K562 (cell line): ENCODE data around the gene MBNL2. TPM values are rescaled to one million over a fixed set of nuclear protein-coding genes. Genes with fewer than 3 reads are reported as not detected.
A peak's percentile ranks its signal among the peaks of the same experiment; 100 is the strongest.

Experiments used
- ATAC-seq: fragments of 200-7000 bp; cut with Tn5 transposase; 3 replicates; pipeline ENCODE4 v1.9.1; 2020; ENCODE audit warnings: moderate library complexity
- BruUV-seq: library from RNA; stranded (reverse); fragments of 400-500 nt; replicated peaks from 2 replicates; lab custom pipeline; 2021; lab: Mats Ljungman, UMichigan
- CTCF ChIA-PET: fragments of 300-600 bp; formaldehyde crosslinking; extraction: SDS; loops from one replicate; lab custom pipeline; 2021; ENCODE audit warnings: low intra/inter-chr PET ratio; lab: Yijun Ruan, JAX
- POLR2A ChIA-PET: fragments of 300-600, 350-650 bp; sonication (Branson Sonifier 250); formaldehyde crosslinking; extraction: SDS; loops from one replicate; lab custom pipeline; 2021; ENCODE audit warnings: antibody characterized with exemption, inconsistent platforms; lab: Yijun Ruan, JAX
- DNase-seq, 4 experiments: peaks; one replicate each; pipeline versions ENCODE4 v3.0.0 to v3.0.0-alpha.2; 2011 to 2018; ENCODE audit warnings: low spot score in 3 of 4, mixed read lengths in 3 of 4; ENCODE audit errors: extremely low read depth in 1 of 4
- FAIRE-seq: peaks from 2 replicates; lab custom pipeline; 2011; peaks lifted over from hg19 to GRCh38; lab: Jason Lieb, UNC
- H2AFZ ChIP-seq: 2 replicates; pipeline ENCODE4 v1.6.0; 2011; ENCODE audit warnings: low read depth, low read length, control low read depth, inconsistent platforms
- H3K27ac ChIP-seq: fragments of 200-600 bp; 3 replicates; pipeline ENCODE4 v1.8.0; 2011; ENCODE audit warnings: low read depth, mild to moderate bottlenecking, control low read depth, inconsistent platforms, low read length, moderate library complexity, mixed read lengths; ENCODE audit errors: extremely low read depth
- H3K27me3 ChIP-seq, 2 experiments: fragments of 300-600 bp in 1 of 2; 2 replicates in 1 of 2; 3 replicates in 1 of 2; pipeline versions ENCODE4 v1.6.0 to v1.8.0; 2011; ENCODE audit warnings: inconsistent platforms in 2 of 2, low read length in 2 of 2, mild to moderate bottlenecking in 1 of 2, mixed read lengths in 1 of 2, moderate library complexity in 1 of 2; ENCODE audit not compliant: control insufficient read depth in 2 of 2, insufficient read depth in 2 of 2
- H3K36me3 ChIP-seq: fragments of 300-600 bp; 3 replicates; pipeline ENCODE4 v1.8.0; 2011; ENCODE audit warnings: mild to moderate bottlenecking, low read length, inconsistent platforms; ENCODE audit not compliant: control insufficient read depth, insufficient read depth
- H3K4me1 ChIP-seq, 2 experiments: fragments of 200-600 bp in 1 of 2; replicated peaks in 1 of 2; 2 replicates in 1 of 2; 3 replicates in 1 of 2; pipeline versions ENCODE4 v1.5.1 to v1.8.0; 2011; ENCODE audit warnings: inconsistent platforms in 2 of 2, low read length in 2 of 2, mild to moderate bottlenecking in 1 of 2, mixed read lengths in 1 of 2, moderate library complexity in 1 of 2; ENCODE audit not compliant: control insufficient read depth in 2 of 2, insufficient read depth in 2 of 2
- H3K4me2 ChIP-seq: 2 replicates; pipeline ENCODE4 v1.6.1; 2011; ENCODE audit warnings: low read length, control low read depth, inconsistent platforms, mixed read lengths; ENCODE audit not compliant: insufficient read depth
- H3K4me3 ChIP-seq: fragments of 200-600 bp; sonication (generic), shearing (Covaris generic); 2 replicates; pipeline ENCODE4 v1.5.1; 2016; ENCODE audit warnings: control low read depth, inconsistent platforms
- H3K79me2 ChIP-seq: fragments of 200-600 bp; 3 replicates; pipeline ENCODE4 v1.8.0; 2011; ENCODE audit warnings: low read length, inconsistent platforms; ENCODE audit not compliant: control insufficient read depth, insufficient read depth
- H3K9ac ChIP-seq, 2 experiments: 2 replicates each; pipeline versions ENCODE4 v1.6.0 to v1.6.1; 2011; ENCODE audit warnings: low read depth in 2 of 2, low read length in 2 of 2, control low read depth in 1 of 2, inconsistent platforms in 1 of 2, mild to moderate bottlenecking in 1 of 2, mixed read lengths in 1 of 2; ENCODE audit not compliant: insufficient read depth in 1 of 2
- H3K9me1 ChIP-seq: one replicate; pipeline ENCODE4 v1.6.0; 2011; ENCODE audit warnings: inconsistent platforms, mild to moderate bottlenecking, low read length, moderate library complexity; ENCODE audit not compliant: control insufficient read depth, insufficient read depth
- H3K9me3 ChIP-seq: replicated peaks from 2 replicates; pipeline ENCODE4 v1.5.1; 2011; ENCODE audit warnings: low read depth, low read length, inconsistent platforms; ENCODE audit not compliant: control insufficient read depth, insufficient read depth
- H4K20me1 ChIP-seq: replicated peaks from 2 replicates; pipeline ENCODE4 v1.6.1; 2011; ENCODE audit warnings: low read length, inconsistent platforms, mixed read lengths; ENCODE audit not compliant: control insufficient read depth, insufficient read depth
- KDM1A ChIP-seq, 2 experiments: fragments of 450-650 bp; IDR thresholded peaks; 2 replicates each; pipeline ENCODE4 v1.6.1; 2016; ENCODE audit warnings: mild to moderate bottlenecking in 2 of 2
- MTA1 ChIP-seq: fragments of 450-650 bp; IDR thresholded peaks from 2 replicates; pipeline ENCODE4 v1.6.1; 2017; ENCODE audit warnings: borderline replicate concordance
- RAD21 ChIP-seq, 2 experiments: fragments of 250-450 bp in 1 of 2; fragments of 450-650 bp in 1 of 2; sonication (Bioruptor Pico) in 1 of 2; formaldehyde crosslinking in 1 of 2; IDR thresholded peaks in 1 of 2; conservative IDR thresholded peaks in 1 of 2; 2 replicates each; pipeline versions ENCODE4 v1.4.0 to v1.8.0; 2020 to 2022; ENCODE audit warnings: mild to moderate bottlenecking in 2 of 2, moderate library complexity in 1 of 2
- STAG1 ChIP-seq: sonication (generic); formaldehyde crosslinking; IDR thresholded peaks from 2 replicates; pipeline ENCODE4 v1.5.0; 2020; ENCODE audit warnings: missing genetic modification reagents, borderline replicate concordance
- ZNF24 ChIP-seq: fragments of 450-650 bp; IDR thresholded peaks from 2 replicates; pipeline ENCODE4 v1.6.1; 2016
- WGBS: fragments of 100-300 bp; shearing (Covaris generic); methylation state at CpG from one replicate; pipeline ENCODE4 v1.1.6; 2016; ENCODE audit warnings: low coverage, mixed read lengths; ENCODE audit not compliant: insufficient coverage; ENCODE audit errors: missing lambda C conversion rate; 5-methylcytosine and 5-hydroxymethylcytosine counted together
- in situ Hi-C: fragments of 300-500 bp; cut with MboI; formaldehyde crosslinking; loops from 4 replicates; pipeline ENCODE4 v1.15.0; 2018; ENCODE audit warnings: inconsistent platforms, mixed read lengths
- intact Hi-C: fragments of 100-400 bp; cut with micrococcal nuclease; formaldehyde crosslinking; loops from 2 replicates; pipeline ENCODE4 v1.14.2; 2022
- polyA plus RNA-seq, 8 experiments: library from polyadenylated mRNA; depleted of rRNA in 4 of 8; stranded (reverse) in 5 of 8; unstranded in 3 of 8; fragments of >200 nt; fragmentation: Nextera tagmentation in 2 of 8; fragmentation: Illumina TruSeq in 1 of 8; extraction: Ambion mirVana in 2 of 8; extraction: Trizol in 1 of 8; gene quantifications; 2 replicates each; pipeline versions ENCODE4 v1.2.1 to v1.2.3, GENCODE V29; 2011 to 2014; ENCODE audit warnings: inconsistent platforms in 1 of 8, missing spikeins in 1 of 8
- total RNA-seq, 7 experiments: library from RNA; depleted of rRNA in 6 of 7; stranded (reverse); fragments of >200 nt in 6 of 7; fragmentation: Illumina TruSeq in 2 of 7; extraction: Trizol in 2 of 7; gene quantifications; 2 replicates each; pipeline versions ENCODE4 v1.2.1 to v1.2.3, GENCODE V29; 2011 to 2021; ENCODE audit warnings: low replicate concordance in 1 of 7

Gene MBNL2
- total and polyA plus RNA-seq, 9 of the 15 experiments (the other 6 are each of a cell fraction or from before 2014, with no cell fraction given) = 7.0 to 24.8 (median 13.8) TPM

DNA sequence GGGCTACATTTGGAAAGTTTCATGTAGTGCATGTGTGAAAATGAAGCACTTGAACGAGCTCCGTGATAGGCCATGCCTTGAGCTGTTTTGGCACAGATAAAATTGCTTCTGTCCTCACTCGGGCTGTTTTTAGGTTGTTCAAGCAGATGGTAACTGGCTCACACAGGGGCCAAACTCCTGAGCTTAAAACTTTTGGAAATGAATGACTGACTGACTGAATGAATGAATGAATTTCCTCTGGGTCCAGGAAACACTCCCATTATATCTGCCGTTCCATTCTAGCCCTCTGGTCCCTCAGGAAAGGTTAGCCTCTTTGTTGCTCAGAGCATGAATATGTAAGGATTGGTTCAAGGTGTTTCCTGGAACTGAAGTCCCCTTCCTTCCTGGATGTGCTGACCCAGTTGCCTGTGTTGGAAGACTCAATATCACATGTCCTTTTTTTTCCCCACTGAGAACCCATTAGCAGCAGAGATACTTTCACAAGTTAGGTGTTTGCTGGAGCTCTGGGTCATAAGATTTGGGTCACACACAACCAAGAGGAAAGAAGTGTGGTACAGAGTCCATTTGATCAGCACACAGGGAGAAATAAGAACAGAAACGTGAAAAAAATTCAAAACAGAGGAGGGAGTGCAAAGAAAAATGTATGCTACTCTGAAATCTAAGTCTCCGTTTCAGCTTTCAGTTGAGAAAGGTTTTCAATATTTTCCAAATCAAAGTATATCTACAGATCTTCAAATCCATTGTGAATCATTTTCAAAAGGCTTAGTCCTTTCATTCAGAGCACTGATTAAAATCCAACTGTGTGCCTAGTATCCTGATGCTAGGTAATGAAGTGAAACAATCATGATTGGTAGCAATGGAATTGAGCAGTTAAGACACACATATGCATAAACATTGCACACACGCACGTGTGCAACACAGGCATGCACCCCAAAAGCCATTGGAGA, 18.9 kb downstream of the MBNL2 start:
- Histone ChIP-seq H3K79me2 (peaks cover 99% of the 10 kb centered on the region), H3K4me1 (peaks cover 0 to 36% of the 10 kb centered on the region in 2 experiments; a peak in 3 of 5 replicates), H3K27me3 (no peaks in the 10 kb centered on the region), H3K4me2 (no peak overlapping the region), H4K20me1 (peaks cover 51% of the 10 kb centered on the region), H3K36me3 (peaks cover under 1% of the 10 kb centered on the region; the same call in 2 of the 3 replicates), H3K27ac (no peak overlapping the region), H3K9me3 (no peaks in the 10 kb centered on the region), H3K4me3 (no peak overlapping the region), H2AFZ (no peak overlapping the region), H3K9me1 (no peaks in the 10 kb centered on the region), H3K9ac (no peak overlapping the region)
- no TSS peak for BruUV-seq
- WGBS = 34% methylated on average over 8 of the region's 8 CpGs
- intact Hi-C loops = no loop called here
- ChIA-PET POLR2A (interaction anchor here (1.2 to 1.6 kb wide), 2 partner anchors 10 to 14 kb away, joined by 4 to 7 read pairs; no protein-coding TSS in a partner anchor), CTCF (no interaction called here)
- no peak for ATAC-seq
- TF ChIP-seq MTA1 (no peak), KDM1A (IDR thresholded peaks at IDR 0.05) (peak; percentile 58 to 76; a peak in 3 of 4 replicates), STAG1 (no peak), ZNF24 (peak; percentile 90), RAD21 (CRISPR knock-in tag; conservative IDR thresholded peaks at IDR 0.05 in 1 of 2, IDR thresholded peaks at IDR 0.05 in 1 of 2) (no peak)
- FAIRE-seq = peak; percentile 42
- in situ Hi-C loops = no loop called here
- DNase-seq = no peak
